Endometrial microvascular endothelial cells (primary cell): ENCODE data around the gene HOXA11. TPM values are rescaled to one million over a fixed set of nuclear protein-coding genes. Genes with fewer than 3 reads are reported as not detected.

ENCODE experiments used
- in situ Hi-C: cut with HindIII; loops from 2 replicates; pipeline ENCODE4 v1.10.0; 2017; ENCODE audit warnings: low sequenced_read_pairs, low pct_unique_long_range_greater_than_20kb; ENCODE audit errors: inconsistent ontology term
- total RNA-seq: library from RNA; depleted of rRNA; stranded (reverse); fragments of >200 nt; gene quantifications from one replicate; pipeline ENCODE4 v1.2.3, GENCODE V29; 2015; ENCODE audit errors: inconsistent ontology term

Gene HOXA11
- total RNA-seq, 1 donor from 2014 or later, result 7.3 TPM

DNA sequence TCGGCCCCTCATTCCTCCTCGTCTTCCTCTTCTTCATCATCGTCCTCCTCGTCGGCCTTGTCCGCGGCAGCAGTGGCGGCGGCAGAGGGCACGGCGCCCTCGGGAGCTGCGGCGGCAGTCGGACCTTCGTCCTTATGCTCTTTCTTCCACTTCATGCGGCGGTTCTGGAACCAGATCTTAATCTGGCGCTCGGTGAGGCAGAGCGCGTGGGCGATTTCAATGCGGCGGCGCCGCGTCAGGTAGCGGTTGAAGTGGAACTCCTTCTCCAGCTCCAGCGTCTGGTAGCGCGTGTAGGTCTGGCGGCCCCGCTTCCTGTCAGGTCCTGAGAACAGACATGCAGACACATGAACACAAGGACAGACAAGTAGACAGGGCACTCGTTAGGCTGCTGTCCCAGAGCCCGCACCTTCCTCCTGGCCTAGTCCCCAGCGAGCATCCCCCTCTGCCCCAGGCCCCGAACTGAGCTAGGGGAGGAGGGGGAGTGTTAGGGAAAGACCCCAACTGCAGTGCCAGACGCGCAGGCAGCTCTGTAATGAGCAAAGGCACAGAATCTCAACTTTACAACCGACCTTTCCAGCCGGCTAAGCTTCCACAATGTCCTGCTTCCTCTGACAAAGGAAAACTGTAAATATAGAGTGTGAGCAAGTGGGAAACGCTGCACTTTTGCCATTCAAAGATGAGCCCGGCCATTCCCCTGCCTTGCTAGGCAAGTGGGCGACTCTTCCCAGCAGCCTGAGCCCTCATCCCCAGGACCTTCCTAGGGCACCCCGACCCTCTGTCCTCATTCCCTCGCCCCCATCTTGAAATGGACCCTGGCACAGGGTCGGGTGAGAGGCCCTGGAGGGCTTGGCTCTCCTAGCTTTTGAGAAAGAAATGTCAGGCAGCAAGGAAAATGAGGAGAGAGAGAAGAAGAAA lies 29.9 kb downstream of the HOXA11 start:
- in situ Hi-C loops, result no loop called here

DNA sequence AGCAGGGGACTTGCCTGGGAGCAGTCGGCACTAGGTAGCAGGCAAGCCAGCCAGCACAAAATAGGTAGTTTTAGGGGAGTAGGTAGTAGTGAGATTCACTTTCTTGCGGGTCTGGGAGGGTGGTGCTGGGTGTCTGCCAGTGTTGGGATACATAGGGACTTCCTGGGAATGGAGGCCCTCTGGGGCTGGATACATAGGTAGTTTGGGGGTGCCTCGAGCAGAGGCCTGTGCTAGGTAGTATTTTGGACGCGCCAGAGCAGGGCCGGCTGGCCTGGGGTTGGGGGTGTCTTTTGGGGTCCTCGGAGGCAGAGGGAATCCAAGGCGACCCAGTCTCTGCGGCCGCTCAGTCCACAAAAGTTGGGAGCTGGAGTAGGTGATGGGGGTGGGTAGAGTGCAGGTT lies 30.7 kb downstream of the HOXA11 start:
- in situ Hi-C loops, result no loop called here

DNA sequence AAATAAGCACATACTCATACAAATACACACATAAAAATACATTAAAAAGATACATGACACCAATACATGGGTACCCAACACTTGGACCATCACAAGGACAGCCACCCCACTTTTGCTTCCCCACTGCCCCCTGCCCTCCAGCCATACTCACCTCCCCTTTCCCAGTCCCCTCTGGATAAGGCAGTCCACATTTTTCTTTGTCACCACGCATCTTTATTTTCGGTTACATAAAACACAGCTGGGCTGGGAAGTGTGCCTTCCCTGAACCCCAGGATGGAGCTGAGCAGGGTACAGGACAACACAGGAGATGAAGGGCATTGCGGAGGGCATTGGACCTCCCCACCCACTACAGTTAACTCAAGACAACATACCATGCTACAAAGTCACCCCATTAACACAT lies 31.5 kb downstream of the HOXA11 start:
- in situ Hi-C loops, result no loop called here

GRCh38 chr7:27152816-27153442 lies 32.1 kb downstream of the HOXA11 start:
- in situ Hi-C loops, result no loop called here

DNA sequence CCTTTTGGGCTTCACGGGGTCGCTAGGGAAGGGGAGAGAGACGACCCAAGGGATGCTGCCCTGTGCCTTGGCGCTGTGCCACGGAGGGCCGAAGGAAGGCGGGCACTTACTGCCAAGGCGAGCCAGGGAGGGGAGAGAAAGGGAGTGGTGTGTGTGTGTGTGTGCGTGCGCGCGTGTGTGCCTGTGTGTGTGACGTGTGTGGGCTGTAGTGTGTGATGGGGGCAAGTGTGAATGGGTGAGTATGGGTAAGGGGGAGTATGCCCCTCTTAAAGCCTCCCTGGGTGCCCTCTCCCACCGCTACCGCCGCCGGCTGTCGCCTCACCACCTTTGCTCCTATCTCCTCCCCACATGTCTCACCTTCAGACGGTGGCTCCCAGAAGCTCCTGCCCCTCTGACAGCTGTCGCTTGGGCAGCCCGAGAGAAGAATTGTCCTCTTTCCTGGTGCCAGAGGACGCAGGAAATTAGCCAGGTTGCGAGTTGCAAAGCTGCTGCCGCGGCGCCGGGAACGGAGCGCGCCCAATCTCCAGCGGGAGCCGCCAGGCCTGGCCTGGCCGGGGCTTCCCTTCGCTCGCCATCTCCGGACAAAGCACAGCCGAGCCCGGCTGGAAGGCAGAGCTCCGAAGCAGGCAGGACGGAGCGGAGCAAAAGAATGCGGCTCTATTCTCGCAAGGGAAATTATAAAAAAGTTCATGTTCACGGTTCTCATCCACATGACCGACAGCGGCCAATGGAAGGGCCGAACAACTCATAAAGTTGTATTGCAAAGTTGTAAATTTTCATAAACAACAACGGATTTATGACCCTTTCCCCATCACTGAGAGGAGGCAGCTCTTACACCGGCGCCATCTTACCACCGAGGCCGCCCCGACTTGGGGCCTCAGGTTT lies 32.9 kb downstream of the HOXA11 start, which contains the start of gene HOXA3:
HOXA3 (minus strand) TSS at position 653 of the 885 bp plus-strand sequence. CDS start 41,943 bp downstream, outside the sequence.
- in situ Hi-C loops, result no loop called here

DNA sequence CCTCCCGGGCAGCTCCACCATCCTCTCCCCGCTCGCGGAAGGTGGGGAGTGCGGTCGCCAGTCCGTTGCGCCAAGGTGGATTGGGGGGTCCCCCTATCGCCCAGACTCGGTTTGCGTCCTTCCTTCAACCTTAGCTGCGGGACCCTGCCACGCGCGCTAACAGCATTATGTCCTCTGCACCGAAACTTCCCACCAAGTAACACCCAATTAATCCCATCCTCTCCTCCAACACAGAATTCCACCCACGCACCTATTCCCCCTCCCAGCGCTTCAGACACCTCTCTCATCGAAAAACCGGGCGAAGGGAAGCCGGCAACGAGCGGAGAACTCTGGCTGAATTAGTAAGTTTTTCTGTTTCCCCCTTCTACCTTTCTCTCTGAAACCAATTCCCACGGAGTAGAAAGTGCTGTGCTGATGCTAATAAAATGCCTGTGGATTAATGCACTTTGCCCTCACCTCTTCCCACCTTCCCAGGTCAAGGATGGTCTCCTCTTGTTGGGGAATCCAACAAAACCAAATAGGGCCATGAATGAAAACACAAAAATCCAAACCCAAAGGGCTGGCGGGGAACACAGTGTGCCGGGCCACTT lies 33.6 kb downstream of the HOXA11 start:
- in situ Hi-C loops, result no loop called here

- in situ Hi-C loops, result no loop called here
Measured at GRCh38 chr7:27150568-27151340, 34.3 kb downstream of the HOXA11 start.

- in situ Hi-C loops, result no loop called here
Measured at GRCh38 chr7:27149842-27150567, 35.0 kb downstream of the HOXA11 start.

- in situ Hi-C loops, result no loop called here
Measured at GRCh38 chr7:27148756-27149641, 36.0 kb downstream of the HOXA11 start.

DNA sequence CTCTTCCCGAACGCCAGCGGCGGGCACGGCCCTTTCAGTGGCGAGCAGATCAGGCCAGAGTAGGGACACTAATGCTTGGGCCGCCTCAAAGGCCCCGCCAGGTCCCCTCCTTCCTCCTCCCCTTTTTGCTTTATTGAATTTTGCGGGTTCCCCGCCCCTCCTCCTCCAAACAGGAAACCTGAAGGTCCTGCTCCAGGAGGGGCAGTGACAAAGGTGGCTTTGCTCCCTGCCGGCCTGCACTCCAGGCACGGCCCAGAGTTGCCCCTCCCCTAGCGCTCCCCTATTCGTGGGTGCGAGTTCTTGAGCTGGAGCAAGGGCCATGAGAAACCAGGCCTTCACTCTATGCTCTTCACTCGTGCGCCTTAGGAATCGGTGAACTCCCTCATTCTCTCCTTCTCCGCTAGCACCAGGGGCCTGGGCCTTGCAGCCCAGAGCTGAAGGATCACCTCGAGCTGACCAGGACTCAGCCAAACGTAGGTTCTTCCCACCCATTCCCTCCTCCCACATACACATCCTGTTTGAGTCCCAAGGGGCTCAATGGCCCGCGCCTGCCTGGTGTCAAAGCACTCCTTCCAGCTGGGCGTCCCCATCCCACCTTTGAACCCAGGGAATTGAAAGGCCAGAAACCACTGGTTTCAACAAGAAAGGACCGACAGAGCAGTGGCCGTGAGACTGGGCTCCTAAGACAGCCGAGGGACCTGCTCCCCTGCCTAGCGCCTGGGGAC lies 36.8 kb downstream of the HOXA11 start:
- in situ Hi-C loops, result no loop called here

DNA sequence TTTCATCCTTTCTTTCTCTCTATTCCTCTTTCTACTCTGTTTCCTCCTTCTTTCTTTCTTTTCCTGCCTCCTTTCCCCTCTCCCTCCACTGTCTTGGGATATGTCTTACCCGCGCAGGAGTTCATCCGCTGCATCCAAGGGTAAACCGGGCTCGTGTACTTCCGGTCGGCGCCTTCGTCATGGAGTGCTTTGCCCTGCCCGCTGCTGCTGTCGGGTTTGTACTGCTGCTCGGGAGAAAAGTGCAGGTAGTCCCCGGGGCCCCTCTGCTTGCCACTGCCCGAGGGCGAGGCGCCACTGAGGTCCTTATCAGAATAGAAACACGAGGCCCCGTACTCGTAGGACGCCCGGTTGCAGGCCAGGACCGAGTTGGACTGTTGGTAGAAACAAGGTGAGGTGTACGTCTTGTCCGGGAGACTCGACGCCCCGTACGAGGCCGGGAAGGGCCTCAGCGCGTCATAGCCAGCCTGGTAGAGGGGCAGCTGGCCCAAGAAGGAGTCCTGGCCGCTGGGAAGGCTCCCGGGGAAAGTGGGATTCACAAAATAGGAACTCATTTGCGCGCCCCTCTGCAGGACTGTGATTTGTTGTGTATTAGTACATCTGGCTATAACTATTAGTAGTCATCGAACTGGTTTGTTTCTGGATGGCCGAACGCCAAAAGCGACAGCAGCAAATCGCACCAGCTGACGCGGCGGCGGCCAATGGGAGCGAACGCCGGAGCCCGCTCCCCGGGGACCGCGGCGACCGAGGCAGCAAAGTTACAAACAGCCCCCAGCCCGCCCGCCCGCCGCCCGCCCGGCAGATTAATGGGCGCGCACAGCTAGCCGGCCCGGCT lies 37.6 kb downstream of the HOXA11 start, which contains the start of gene HOXA6:
HOXA6 (minus strand) TSS at position 576 of the 832 bp plus-strand sequence; CDS start at position 551, 25 bp downstream.
- in situ Hi-C loops, result no loop called here

GRCh38 chr7:27146491-27147198 lies 38.4 kb downstream of the HOXA11 start:
- in situ Hi-C loops, result no loop called here

DNA sequence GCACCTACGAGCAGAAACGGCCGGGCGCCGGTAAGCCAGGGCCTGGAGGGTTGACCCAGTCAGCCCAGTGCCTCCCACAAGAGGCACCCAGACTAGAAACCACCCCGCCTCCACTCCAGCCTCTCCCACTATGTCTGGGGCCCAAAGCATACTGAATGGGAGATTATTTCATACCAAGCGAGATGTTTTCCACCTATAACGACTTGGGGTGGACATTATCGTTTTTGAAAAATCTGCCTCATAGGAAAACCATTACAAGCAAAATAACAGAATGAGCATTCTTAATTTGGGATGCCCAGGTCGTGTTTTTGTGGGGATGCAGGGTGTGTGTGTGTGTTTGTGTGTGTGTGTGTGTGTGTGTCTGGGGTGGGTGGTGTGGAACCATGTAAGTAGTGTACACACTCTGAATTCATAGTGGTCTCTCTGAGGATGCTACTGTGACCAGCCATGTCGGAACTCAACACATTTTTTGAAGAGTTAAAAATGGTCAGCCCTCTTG lies 39.1 kb downstream of the HOXA11 start:
- in situ Hi-C loops, result no loop called here

DNA sequence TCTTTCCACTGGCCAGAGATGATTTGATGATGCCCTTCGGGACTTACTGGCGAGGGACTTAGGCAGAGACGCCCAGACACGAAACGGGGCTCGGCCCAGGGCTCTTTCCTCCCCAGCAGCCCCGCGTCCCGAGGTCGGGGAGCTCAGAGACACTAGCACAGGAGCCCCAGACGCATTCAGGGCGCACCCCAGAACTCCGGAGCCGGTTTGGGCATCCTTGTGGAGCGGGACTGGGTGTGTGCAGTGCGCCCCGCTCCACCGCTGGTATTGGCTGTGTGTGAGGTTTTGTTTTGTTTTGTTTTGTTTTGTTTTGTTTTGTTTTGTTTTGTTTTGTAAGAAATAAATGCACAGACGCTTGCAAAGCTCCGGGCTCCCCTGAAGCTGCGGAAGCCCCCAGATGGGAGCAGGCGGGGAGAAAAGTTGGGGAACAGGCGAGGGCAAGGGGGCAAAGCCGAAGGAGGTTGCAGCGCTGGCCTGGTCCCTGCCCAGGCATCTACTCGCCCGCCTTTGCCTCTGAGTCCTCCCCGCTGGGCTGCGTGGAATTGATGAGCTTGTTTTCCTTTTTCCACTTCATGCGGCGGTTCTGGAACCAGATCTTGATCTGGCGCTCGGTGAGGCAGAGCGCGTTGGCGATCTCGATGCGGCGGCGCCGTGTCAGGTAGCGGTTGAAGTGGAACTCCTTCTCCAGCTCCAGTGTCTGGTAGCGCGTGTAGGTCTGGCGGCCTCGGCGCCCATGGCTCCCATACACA lies 39.7 kb downstream of the HOXA11 start:
- in situ Hi-C loops, result no loop called here
